ENCODE data around the gene SH2D6.

- TF ChIP-seq EZH2 (IDR thresholded peaks at IDR 0.05) (no peak), CTCF (IDR thresholded peaks at IDR 0.05) (no peak), EZH2phosphoT487 (IDR thresholded peaks at IDR 0.05) (no peak)
These were observed 49.0 kb upstream of the SH2D6 start for GRCh38 chr2:85369500-85369899.

All from neural progenitor cell (in vitro differentiated cells).